Frontal cortex (tissue), 4 donors: ENCODE results near the gene DROSHA. TPM values are rescaled to one million over a fixed set of nuclear protein-coding genes. Genes with fewer than 3 reads are reported as not detected.

Experiments used
- DNase-seq, 2 donors: peaks; one replicate each; pipeline ENCODE4 v3.0.0; 2012; ENCODE audit warnings: low spot score in 2 of 2
- FAIRE-seq: peaks from 2 replicates; lab custom pipeline; 2012; peaks lifted over from hg19 to GRCh38; lab: Jason Lieb, UNC
- total RNA-seq: library from RNA; depleted of rRNA; stranded (reverse); fragments of >200 nt; gene quantifications from one replicate; pipeline ENCODE4 v1.2.3, GENCODE V29; 2014
- donor health status: control.
- donor health status: control.
- donor health status: control.

DROSHA gene
- total RNA-seq, 1 donor from 2014 or later, result 59.5 TPM

DNA sequence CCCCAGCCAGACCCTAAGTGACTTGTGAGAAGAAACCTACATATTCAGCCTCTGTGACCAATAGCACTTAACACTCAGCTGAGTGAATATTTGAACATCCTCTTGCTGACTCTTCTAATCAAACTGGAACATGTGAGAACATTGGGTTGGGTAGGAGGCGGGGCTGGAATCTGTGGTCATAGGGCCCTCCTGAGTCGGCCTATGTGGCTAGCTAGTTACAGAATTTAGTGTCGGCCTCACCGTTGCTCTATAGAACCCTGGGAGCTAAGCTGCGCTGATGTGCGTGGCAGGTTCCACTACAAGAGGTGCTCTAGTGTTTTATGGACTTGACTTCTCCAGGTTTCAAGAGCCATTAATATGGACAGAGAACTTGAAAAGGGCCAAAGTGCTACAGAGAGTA is 138.8 kb downstream of the DROSHA start:
- DNase-seq, result no peak
- no peak for FAIRE-seq

DNA sequence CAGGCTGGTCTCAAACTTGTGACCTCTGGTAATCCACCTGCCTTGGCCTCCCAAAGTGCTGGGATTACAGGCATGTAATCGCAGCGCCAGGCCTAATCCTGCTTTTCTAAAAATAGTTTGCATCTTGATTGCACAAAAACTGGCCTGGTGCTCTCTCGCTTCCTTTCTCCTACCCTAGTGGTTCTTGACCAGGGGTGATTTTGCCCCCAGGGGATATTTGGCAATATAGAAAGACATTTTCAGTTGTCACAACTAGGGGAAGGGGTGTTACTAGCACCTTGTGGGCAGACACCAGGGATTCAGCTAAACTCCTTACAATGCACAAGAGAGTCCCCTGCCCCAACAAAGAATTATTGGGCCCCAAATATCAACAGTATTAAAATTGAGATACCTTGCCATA is 139.8 kb downstream of the DROSHA start:
- no peak for DNase-seq
- no peak for FAIRE-seq

DNA sequence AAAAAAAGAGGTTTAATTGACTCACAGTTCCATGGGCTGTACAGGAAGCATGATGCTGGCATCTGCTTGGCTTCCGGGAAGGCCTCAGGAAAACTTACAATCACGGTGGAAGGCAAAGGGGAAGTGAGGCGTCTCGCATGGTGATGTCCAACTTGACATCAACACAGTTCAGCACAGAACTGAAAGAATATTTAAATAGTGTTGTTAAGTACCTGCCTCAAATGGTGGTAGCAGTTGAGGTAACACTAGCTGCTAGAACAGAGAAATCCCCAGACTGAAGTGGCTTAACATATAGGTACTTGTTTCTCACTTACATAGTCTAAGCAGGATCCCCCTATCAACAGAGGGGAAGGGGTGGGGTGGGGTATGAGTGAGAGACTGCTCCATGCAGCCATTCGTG is 141.6 kb downstream of the DROSHA start:
- FAIRE-seq, result no peak
- DNase-seq, result no peak

DNA sequence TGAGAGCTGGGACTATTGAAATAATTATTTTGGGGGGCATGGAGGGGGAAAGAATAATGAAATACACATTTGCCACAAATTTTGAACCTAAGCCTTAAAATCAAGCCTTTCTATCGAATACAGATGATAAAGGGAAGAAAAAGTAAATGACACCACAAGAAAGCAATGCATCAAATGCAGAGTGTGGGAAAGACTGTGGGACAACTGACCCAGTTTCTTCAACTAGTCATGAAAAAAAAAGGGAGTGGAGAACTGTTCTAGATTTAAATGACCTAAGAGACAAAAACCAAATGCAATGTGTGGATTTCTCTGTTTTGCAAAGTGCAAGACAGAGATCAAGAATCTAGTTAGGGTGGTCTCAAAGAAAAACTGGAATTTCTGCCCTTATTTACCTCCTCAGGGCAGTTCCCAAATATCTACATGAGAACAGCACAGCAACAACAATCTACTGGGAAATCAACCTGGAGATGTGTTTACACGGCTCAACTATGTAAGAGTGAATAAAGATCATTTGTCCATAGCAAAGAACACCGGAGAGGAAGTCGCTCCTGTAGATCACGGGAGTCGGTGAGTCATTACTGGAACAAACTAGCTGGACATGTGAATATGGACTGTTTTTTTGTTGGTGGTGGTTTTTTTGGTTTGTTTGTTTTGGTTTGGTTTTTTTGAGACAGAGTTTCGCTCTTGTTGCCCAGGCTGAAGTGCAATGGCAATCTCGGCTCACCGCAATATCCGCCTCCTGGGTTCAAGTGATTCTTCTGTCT is 145.9 kb downstream of the DROSHA start:
- DNase-seq (no peak), FAIRE-seq (no peak)

DNA sequence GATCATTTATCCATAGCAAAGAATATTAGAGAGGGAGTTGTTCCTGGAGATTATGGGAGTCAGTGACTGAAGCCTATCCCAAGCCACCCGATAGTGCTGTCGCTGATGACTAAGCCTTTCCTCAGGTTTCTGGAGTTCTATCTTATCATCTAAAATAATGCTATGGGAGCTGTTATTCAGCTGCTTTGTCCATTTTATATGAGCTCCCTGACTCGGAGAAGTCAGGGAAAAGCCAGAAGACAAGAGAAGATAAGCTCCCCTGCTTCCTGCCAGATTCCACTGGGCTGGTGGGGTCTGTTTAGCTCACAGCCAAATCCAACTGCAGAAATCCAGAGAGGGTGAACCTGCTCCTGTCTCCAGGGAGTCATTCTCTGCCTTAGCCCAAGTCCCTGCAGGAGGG is 148.2 kb downstream of the DROSHA start:
- FAIRE-seq (no peak), DNase-seq (no peak)

DNA sequence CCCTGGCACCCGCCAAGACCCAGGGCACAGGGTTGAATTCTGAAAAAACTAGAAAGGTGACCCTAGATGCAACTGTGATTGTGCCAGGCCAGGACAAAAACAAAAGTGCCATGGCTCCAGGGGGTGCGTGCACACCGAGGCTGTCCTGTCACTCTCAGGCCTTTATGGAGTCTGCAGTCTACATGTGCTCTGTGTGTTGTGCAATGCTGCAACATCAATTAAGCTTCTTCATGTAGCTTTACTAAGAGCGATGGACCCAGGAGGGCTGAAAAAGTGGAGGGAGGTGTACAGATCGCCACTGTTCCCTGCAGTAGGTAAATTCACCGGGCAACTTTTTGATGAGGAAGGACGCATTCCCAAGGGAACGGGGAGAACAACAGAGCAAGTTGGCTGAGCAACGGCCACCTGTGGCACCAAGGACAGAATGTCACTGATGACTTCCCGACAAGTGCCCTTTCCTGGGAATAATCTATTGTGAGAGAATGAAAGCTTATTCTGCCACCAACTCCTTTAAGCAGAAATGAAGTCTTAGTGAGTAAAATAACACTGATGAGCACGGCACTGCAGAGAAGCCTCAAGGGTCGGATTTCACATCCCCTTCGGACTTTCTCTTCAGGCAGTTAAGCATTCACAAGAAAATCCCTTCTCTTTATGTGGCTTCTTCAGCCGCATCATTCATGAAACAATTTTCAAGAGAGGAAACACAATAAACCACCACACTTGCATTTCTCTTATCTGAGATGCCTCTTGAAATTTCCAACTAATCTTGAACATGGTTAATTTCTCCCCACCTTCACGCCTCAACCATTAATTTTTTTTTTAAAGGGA is 149.6 kb downstream of the DROSHA start:
- no peak for DNase-seq
- FAIRE-seq, result no peak

GRCh38 chr5:31381299-31381698 is 150.6 kb downstream of the DROSHA start:
- FAIRE-seq (no peak), DNase-seq (no peak)

DNA sequence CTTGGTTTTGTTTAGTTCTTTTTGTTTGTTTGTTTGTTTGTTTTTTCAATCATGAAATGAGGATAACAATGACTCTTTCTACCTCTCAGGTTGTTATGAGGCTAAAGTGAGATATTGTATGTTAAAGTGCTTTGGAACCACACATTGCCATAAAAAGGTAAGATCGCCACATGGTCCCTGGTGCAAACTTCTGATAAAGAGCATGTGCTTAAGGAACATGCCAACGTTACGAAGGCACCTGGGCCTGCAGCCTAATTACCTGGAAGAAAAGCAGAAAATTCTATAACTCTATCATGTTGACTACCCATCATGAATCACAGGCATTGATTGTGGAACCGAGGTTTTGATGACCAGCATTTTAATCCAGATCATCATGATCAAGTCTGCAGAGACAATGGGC is 151.8 kb downstream of the DROSHA start:
- no peak for DNase-seq
- no peak for FAIRE-seq

DNA sequence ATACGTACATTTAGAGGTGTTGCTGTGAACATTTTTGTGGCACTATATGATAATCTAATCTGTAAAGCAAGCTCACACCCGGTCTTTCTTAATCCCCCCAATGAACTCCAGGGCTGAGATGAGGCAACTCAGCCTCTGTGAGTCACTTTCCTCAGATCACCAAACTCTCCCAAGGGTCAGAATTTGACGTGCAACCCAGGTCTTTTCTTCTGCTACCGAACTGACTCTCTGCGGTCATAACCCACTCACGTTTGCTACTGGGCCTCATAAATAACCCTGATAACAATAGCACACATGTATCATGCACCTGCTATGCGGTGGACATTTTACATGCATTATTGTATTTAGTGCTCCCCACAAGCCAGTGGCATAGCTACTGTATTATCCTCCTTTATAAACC is 153.1 kb downstream of the DROSHA start:
- DNase-seq (no peak), FAIRE-seq (no peak)

GRCh38 chr5:31378136-31378535 is 153.8 kb downstream of the DROSHA start:
- no peak for DNase-seq
- FAIRE-seq, result no peak

DNA sequence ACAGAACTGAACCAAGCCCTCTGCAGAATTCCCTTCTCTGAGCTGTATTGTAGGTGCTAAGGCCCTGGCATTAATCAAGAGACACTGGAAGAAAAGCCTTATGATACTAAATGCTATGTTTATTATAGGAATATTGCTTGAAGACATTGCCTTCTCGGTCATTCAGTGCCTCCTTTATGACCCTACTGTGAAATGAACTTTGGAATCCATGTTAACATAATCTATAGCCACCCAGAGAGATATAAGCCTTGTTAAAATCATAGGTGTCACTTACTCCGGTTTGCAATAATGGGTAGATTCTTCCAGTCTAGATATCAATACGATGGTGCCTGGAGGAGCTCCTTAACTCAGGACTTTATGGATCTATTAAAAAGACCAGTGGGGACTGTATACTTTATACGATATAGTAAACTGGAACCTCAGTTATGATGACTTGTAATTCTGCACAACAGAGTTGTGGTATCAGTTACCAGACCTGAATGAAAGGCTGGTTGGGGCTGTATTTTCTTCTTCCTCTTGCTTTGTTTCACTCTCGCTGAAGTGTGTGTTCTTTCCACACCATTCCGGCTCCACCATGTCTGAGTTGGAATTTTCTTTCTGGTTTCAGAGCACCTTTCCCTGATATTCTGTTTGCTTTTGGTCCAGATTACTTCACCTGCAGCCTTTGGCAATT is 154.5 kb downstream of the DROSHA start:
- DNase-seq (no peak), FAIRE-seq (no peak)

DNA sequence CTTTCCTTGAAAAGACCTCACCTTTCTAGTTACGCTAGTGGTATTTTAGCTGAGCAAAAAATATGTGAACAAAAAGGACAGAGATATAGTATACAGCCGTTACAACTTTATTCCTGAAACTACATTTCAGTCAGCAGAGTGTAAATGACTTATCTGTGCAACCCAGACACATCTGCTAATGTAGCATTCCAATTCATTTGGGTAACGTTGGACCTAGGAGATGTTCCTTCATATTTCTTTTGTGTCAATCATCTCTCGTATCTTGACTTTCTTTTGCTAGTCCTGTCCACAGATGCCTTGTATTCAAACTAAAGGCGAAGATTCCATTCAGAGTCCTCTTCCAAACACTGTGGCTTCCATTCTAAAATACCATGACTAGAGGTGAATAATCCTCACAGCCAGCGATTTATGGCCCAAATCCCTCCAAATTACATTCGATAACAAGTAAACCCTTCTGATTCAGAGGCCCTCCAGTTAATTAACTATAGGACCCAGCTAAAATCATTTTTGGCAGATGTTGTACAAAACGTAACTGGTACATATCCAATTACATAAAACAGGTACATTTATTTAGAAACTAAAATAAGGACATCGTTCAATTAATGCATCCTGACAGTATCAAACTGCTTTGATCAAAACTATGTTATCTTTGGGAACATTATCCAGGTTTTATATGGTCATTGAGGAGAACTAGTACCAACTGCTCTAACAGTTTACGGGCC is 155.7 kb downstream of the DROSHA start:
- FAIRE-seq (no peak), DNase-seq (no peak)

DNA sequence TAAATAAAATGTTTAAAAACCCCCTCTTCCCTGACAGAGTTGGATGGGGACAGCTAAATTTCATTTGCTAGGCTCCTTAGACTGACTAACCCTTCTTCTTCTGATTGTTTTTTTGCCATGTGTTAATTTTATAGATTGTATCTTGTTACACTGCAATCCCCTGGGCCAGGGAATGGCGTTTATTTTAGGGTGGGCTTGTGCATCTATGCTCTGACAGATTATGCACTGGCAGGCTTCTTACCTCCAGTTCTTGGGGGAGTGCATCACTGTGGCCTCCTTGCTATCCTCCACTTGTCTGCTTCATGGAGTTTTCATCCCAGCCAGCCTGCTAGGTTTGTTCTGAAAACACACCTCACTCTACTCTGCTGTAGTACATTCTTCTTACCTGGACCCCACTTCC is 159.8 kb downstream of the DROSHA start:
- FAIRE-seq (no peak), DNase-seq (no peak)

GRCh38 chr5:31366941-31367340 is 165.0 kb downstream of the DROSHA start:
- no peak for FAIRE-seq
- DNase-seq, result no peak

- no peak for FAIRE-seq
- DNase-seq, result no peak
Observed at GRCh38 chr5:31365776-31366175, 166.1 kb downstream of the DROSHA start.

GRCh38 chr5:31364881-31365636 is 166.8 kb downstream of the DROSHA start:
- DNase-seq, result no peak
- no peak for FAIRE-seq

GRCh38 chr5:31362931-31363568 is 168.8 kb downstream of the DROSHA start:
- DNase-seq, result no peak
- FAIRE-seq, result no peak

GRCh38 chr5:31362529-31362900 is 169.4 kb downstream of the DROSHA start:
- DNase-seq (no peak), FAIRE-seq (no peak)
